ENCODE data around the gene MMP26.

DNA sequence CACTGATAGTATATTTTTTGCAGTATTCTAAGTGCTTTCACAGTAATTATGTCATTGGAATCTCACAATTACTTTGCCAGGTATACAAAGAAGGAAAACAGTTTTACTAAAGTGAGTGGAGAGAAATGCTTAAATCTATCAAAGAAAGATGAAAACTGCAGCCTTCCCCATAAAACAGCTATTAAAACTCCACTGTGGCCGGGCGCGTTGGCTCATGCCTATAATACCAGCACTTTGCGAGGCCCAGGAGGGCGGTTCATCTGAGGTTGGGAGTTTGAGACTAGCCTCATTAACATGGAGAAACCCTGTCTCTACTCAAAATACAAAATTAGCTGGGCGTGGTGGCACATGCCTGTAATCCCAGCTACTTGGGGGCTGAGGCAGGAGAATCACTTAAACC lies 41.7 kb upstream of the MMP26 start:
- TF ChIP-seq, protein P1, sequence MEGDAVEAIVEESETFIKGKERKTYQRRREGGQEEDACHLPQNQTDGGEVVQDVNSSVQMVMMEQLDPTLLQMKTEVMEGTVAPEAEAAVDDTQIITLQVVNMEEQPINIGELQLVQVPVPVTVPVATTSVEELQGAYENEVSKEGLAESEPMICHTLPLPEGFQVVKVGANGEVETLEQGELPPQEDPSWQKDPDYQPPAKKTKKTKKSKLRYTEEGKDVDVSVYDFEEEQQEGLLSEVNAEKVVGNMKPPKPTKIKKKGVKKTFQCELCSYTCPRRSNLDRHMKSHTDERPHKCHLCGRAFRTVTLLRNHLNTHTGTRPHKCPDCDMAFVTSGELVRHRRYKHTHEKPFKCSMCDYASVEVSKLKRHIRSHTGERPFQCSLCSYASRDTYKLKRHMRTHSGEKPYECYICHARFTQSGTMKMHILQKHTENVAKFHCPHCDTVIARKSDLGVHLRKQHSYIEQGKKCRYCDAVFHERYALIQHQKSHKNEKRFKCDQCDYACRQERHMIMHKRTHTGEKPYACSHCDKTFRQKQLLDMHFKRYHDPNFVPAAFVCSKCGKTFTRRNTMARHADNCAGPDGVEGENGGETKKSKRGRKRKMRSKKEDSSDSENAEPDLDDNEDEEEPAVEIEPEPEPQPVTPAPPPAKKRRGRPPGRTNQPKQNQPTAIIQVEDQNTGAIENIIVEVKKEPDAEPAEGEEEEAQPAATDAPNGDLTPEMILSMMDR (IDR thresholded peaks at IDR 0.05; ENCODE audit: low read length), result no peak
- TF ChIP-seq EZH2 (optimal IDR thresholded peaks at IDR 0.05; ENCODE audit: low read depth, low read length) (no peak), EZH2phosphoT487 (IDR thresholded peaks at IDR 0.05; ENCODE audit: low read length) (no peak)

Data from MM.1S (cell line).